IMR-90 (cell line): ENCODE data around the gene RARRES1. TPM values are rescaled to one million over a fixed set of nuclear protein-coding genes. Genes with fewer than 3 reads are reported as not detected.
A peak's percentile ranks its signal among the peaks of the same experiment; 100 is the strongest.

Experiments
- ATAC-seq: fragments of 200-7000 bp; cut with Tn5 transposase; 2 replicates; pipeline ENCODE4 v1.9.1; 2020; ENCODE audit warnings: low read depth, mild to moderate bottlenecking, moderate library complexity
- BruUV-seq: library from RNA; stranded (reverse); fragments of 400-500 nt; replicated peaks from 2 replicates; lab custom pipeline; 2021; lab: Mats Ljungman, UMichigan
- CTCF ChIA-PET: fragments of 300-600 bp; formaldehyde crosslinking; extraction: SDS; loops from one replicate; lab custom pipeline; 2021; ENCODE audit warnings: antibody characterized with exemption; lab: Yijun Ruan, JAX
- POLR2A ChIA-PET: fragments of 300-600 bp; sonication (Branson Sonifier 250); formaldehyde crosslinking; loops from one replicate; lab custom pipeline; 2022; ENCODE audit warnings: antibody characterized with exemption; ENCODE audit not compliant: unreplicated experiment; lab: Charles Lee
- DNase-seq: peaks from one replicate; pipeline ENCODE4 v3.0.0; 2013
- H2AFZ ChIP-seq: replicated peaks from 2 replicates; pipeline ENCODE3; 2013; ENCODE audit warnings: low read length, mild to moderate bottlenecking; ENCODE audit not compliant: poor library complexity
- H2AK5ac ChIP-seq: 2 replicates; pipeline ENCODE4 v1.6.1; 2013; ENCODE audit warnings: low read depth, low read length, inconsistent platforms
- H2AK9ac ChIP-seq: replicated peaks from 2 replicates; pipeline ENCODE3; 2013; ENCODE audit warnings: mild to moderate bottlenecking, low read depth, low read length, moderate library complexity; ENCODE audit not compliant: poor library complexity
- H2BK120ac ChIP-seq: 2 replicates; pipeline ENCODE4 v1.6.1; 2013; ENCODE audit warnings: low read depth, low read length, inconsistent platforms
- H2BK15ac ChIP-seq: 3 replicates; pipeline ENCODE4 v1.6.1; 2013; ENCODE audit warnings: low read depth, low read length, inconsistent platforms
- H2BK20ac ChIP-seq: 2 replicates; pipeline ENCODE4 v1.6.1; 2013; ENCODE audit warnings: low read depth, mild to moderate bottlenecking, inconsistent platforms, low read length, moderate library complexity
- H2BK5ac ChIP-seq: 2 replicates; pipeline ENCODE4 v1.6.1; 2013; ENCODE audit warnings: mild to moderate bottlenecking, low read depth, low read length, inconsistent platforms; ENCODE audit not compliant: poor library complexity, severe bottlenecking
- H3K14ac ChIP-seq: replicated peaks from 2 replicates; pipeline ENCODE4 v1.6.1; 2013; ENCODE audit warnings: low read depth, low read length, inconsistent platforms
- H3K18ac ChIP-seq: 2 replicates; pipeline ENCODE4 v1.6.1; 2013; ENCODE audit warnings: low read depth, low read length, control low read depth
- H3K23ac ChIP-seq: 2 replicates; pipeline ENCODE4 v1.6.1; 2013; ENCODE audit warnings: low read depth, low read length, inconsistent platforms
- H3K27ac ChIP-seq: 2 replicates; pipeline ENCODE4 v1.5.1; 2013; ENCODE audit warnings: mild to moderate bottlenecking, control low read depth, low read length; ENCODE audit not compliant: insufficient read depth
- H3K27me3 ChIP-seq: 2 replicates; pipeline ENCODE4 v1.6.1; 2013; ENCODE audit warnings: low read length; ENCODE audit not compliant: control insufficient read depth, insufficient read depth
- H3K36me3 ChIP-seq: 2 replicates; pipeline ENCODE4 v1.6.1; 2013; ENCODE audit warnings: low read length, mixed read lengths; ENCODE audit not compliant: control insufficient read depth, insufficient read depth
- H3K4ac ChIP-seq: 2 replicates; pipeline ENCODE4 v1.6.1; 2013; ENCODE audit warnings: low read depth, low read length, inconsistent platforms
- H3K4me1 ChIP-seq: 2 replicates; pipeline ENCODE4 v1.6.1; 2013; ENCODE audit warnings: low read length, mixed read lengths; ENCODE audit not compliant: control insufficient read depth, insufficient read depth
- H3K4me2 ChIP-seq: 2 replicates; pipeline ENCODE4 v1.6.1; 2013; ENCODE audit warnings: low read depth, mild to moderate bottlenecking, control low read depth, low read length, moderate library complexity
- H3K4me3 ChIP-seq: 2 replicates; pipeline ENCODE4 v1.5.1; 2013; ENCODE audit warnings: low read depth, mild to moderate bottlenecking, control low read depth, low read length, moderate library complexity; ENCODE audit not compliant: insufficient read depth
- H3K56ac ChIP-seq: 2 replicates; pipeline ENCODE4 v1.6.1; 2013; ENCODE audit warnings: low read length, inconsistent platforms; ENCODE audit not compliant: insufficient read depth; ENCODE audit errors: extremely low read depth
- H3K79me1 ChIP-seq, 2 experiments: 2 replicates each; pipeline ENCODE4 v1.6.1; 2013; ENCODE audit warnings: low read length in 2 of 2, inconsistent platforms in 1 of 2, low read depth in 1 of 2
- H3K9ac ChIP-seq: 2 replicates; pipeline ENCODE4 v1.6.1; 2013; ENCODE audit warnings: low read depth, low read length, control low read depth
- H3K9me1 ChIP-seq: 2 replicates; pipeline ENCODE4 v1.6.1; 2013; ENCODE audit warnings: low read length, inconsistent platforms; ENCODE audit not compliant: insufficient read depth
- H3K9me3 ChIP-seq: 2 replicates; pipeline ENCODE4 v1.6.1; 2013; ENCODE audit warnings: low read length; ENCODE audit not compliant: control insufficient read depth, insufficient read depth
- H4K20me1 ChIP-seq: 2 replicates; pipeline ENCODE4 v1.6.1; 2013; ENCODE audit warnings: low read length, inconsistent platforms; ENCODE audit not compliant: insufficient read depth
- H4K5ac ChIP-seq: 2 replicates; pipeline ENCODE4 v1.6.1; 2013; ENCODE audit warnings: mild to moderate bottlenecking, low read depth, low read length, control low read depth
- H4K8ac ChIP-seq, 2 experiments: 2 replicates each; pipeline ENCODE4 v1.6.1; 2013; ENCODE audit warnings: low read depth in 2 of 2, low read length in 2 of 2, control low read depth in 1 of 2, inconsistent platforms in 1 of 2
- H4K91ac ChIP-seq: 2 replicates; pipeline ENCODE4 v1.6.1; 2013; ENCODE audit warnings: low read depth, low read length, inconsistent platforms; ENCODE audit not compliant: insufficient read depth
- BHLHE40 ChIP-seq: fragments of 150-350 bp; IDR thresholded peaks from 2 replicates; pipeline ENCODE4 v1.6.1; 2016; ENCODE audit warnings: mild to moderate bottlenecking, low read depth, low read length
- CEBPB ChIP-seq: IDR thresholded peaks from 2 replicates; pipeline ENCODE4 v1.6.1; 2012; ENCODE audit warnings: low read depth, low read length, improper control_type of control experiment
- CHD1 ChIP-seq: IDR thresholded peaks from 2 replicates; pipeline ENCODE4 v1.6.1; 2012; ENCODE audit warnings: low read depth, low read length, improper control_type of control experiment
- CTCF ChIP-seq: conservative IDR thresholded peaks from 2 replicates; pipeline ENCODE4 v1.5.1; 2012; ENCODE audit warnings: mild to moderate bottlenecking, low read depth, low read length, improper control_type of control experiment
- ELK1 ChIP-seq: fragments of 150-350 bp; IDR thresholded peaks from 2 replicates; pipeline ENCODE4 v1.6.1; 2016; ENCODE audit warnings: low read depth, mild to moderate bottlenecking, low read length, moderate library complexity, borderline replicate concordance
- FOS ChIP-seq: fragments of 150-350 bp; IDR thresholded peaks from 2 replicates; pipeline ENCODE4 v1.6.1; 2016; ENCODE audit warnings: low read depth, low read length
- MAFK ChIP-seq: IDR thresholded peaks from 2 replicates; pipeline ENCODE4 v1.6.1; 2012; ENCODE audit warnings: low read depth, low read length, improper control_type of control experiment
- MAZ ChIP-seq: IDR thresholded peaks from 2 replicates; pipeline ENCODE4 v1.6.1; 2012; ENCODE audit warnings: low read depth, mild to moderate bottlenecking, low read length, improper control_type of control experiment, moderate library complexity, borderline replicate concordance
- MXI1 ChIP-seq: IDR thresholded peaks from 2 replicates; pipeline ENCODE4 v1.6.1; 2012; ENCODE audit warnings: low read depth, mild to moderate bottlenecking, low read length, moderate library complexity, borderline replicate concordance
- NFE2L2 ChIP-seq: fragments of 150-350 bp; IDR thresholded peaks from 2 replicates; pipeline ENCODE4 v1.6.1; 2016; ENCODE audit warnings: low read depth, mild to moderate bottlenecking, low read length
- POLR2A ChIP-seq: IDR thresholded peaks from 2 replicates; pipeline ENCODE4 v1.6.1; 2012; ENCODE audit warnings: mild to moderate bottlenecking, low read depth, low read length
- RAD21 ChIP-seq: IDR thresholded peaks from 2 replicates; pipeline ENCODE4 v1.6.1; 2012; ENCODE audit warnings: low read length, improper control_type of control experiment
- RCOR1 ChIP-seq: IDR thresholded peaks from 2 replicates; pipeline ENCODE4 v1.6.1; 2012; ENCODE audit warnings: mild to moderate bottlenecking, low read length, improper control_type of control experiment; ENCODE audit not compliant: insufficient replicate concordance
- RFX5 ChIP-seq: IDR thresholded peaks from 2 replicates; pipeline ENCODE4 v1.8.0; 2012; ENCODE audit warnings: low read depth, mild to moderate bottlenecking, low read length, moderate library complexity
- SMC3 ChIP-seq: fragments of 150-350 bp; IDR thresholded peaks from 2 replicates; pipeline ENCODE4 v1.6.1; 2016; ENCODE audit warnings: low read depth, mild to moderate bottlenecking, antibody characterized with exemption, low read length, moderate library complexity
- USF2 ChIP-seq: fragments of 150-350 bp; IDR thresholded peaks from 2 replicates; pipeline ENCODE4 v1.6.1; 2017; ENCODE audit warnings: mild to moderate bottlenecking, antibody characterized with exemption, low read length, low read depth
- WGBS, 2 experiments: methylation state at CpG; one replicate each; pipeline versions ENCODE4 v1.1.5 to v1.1.7; 2013; ENCODE audit warnings: missing lambda C conversion rate in 2 of 2; ENCODE audit not compliant: insufficient read length in 1 of 2; ENCODE audit errors: extremely low coverage in 2 of 2; 5-methylcytosine and 5-hydroxymethylcytosine counted together
- dilution Hi-C: fragments of 300-500 bp; cut with HindIII; formaldehyde crosslinking; loops from one replicate; pipeline ENCODE4 v1.14.3; 2018; ENCODE audit warnings: low sequenced_read_pairs; ENCODE audit not compliant: unreplicated experiment
- in situ Hi-C: fragments of 300-500 bp; cut with MboI; formaldehyde crosslinking; loops from 3 replicates; pipeline ENCODE4 v1.14.3; 2019; ENCODE audit warnings: low sequenced_read_pairs, inconsistent platforms, mixed read lengths
- intact Hi-C: fragments of 100-400 bp; cut with micrococcal nuclease; formaldehyde crosslinking; loops from 2 replicates; pipeline ENCODE4 v1.10.0; 2022
- polyA plus RNA-seq, 3 experiments: library from polyadenylated mRNA; depleted of rRNA; stranded (reverse); fragments of >200 nt; gene quantifications; 2 replicates each; pipeline ENCODE4 v1.2.3, GENCODE V29; 2012; ENCODE audit warnings: low replicate concordance in 1 of 3
- total RNA-seq: library from RNA; depleted of rRNA; stranded (reverse); fragments of >200 nt; gene quantifications from 2 replicates; pipeline ENCODE4 v1.2.3, GENCODE V29; 2012

RARRES1 gene
- total and polyA plus RNA-seq, 2 of the 4 experiments (the other 2 are of a cell fraction): 0.90 to 3.0 TPM

- Histone ChIP-seq H4K91ac (peak overlapping the region; percentile 62), H4K5ac (peak overlapping the region; percentile 81), H3K9me3 (peaks cover 9% of the 10 kb centered on the region), H2AK9ac (peak overlapping the region; percentile 65), H3K4me2 (no peak overlapping the region), H3K4me1 (peaks cover 15% of the 10 kb centered on the region), H3K79me1 (peaks cover 0 to 4% of the 10 kb centered on the region in 2 experiments; a peak in 2 of 4 replicates), H4K8ac (peak overlapping the region; percentile 10 to 50; a peak in 3 of 4 replicates), H2BK5ac (peak overlapping the region; percentile 58), H3K9ac (no peak overlapping the region), H2BK120ac (peak overlapping the region; percentile 53; the same call in 1 of the 2 replicates), H3K27ac (peak overlapping the region; percentile 95; the same call in 1 of the 2 replicates), H2AFZ (no peak overlapping the region), H3K36me3 (peaks cover 5% of the 10 kb centered on the region; the same call in 1 of the 2 replicates), H3K18ac (peak overlapping the region; percentile 47), H2AK5ac (peak overlapping the region; percentile 94), H2BK20ac (peak overlapping the region; percentile 68; the same call in 1 of the 2 replicates), H4K20me1 (no peaks in the 10 kb centered on the region), H2BK15ac (peak overlapping the region; percentile 88; the same call in 1 of the 3 replicates), H3K23ac (peak overlapping the region; percentile 47; the same call in 1 of the 2 replicates), H3K4ac (peak overlapping the region; percentile 82), H3K9me1 (peaks cover 13% of the 10 kb centered on the region), H3K27me3 (no peaks in the 10 kb centered on the region), H3K14ac (peak overlapping the region; percentile 76; the same call in 1 of the 2 replicates), H3K4me3 (no peak overlapping the region), H3K56ac (no peak overlapping the region)
- WGBS, 2 experiments: no CpG with 5 or more reads among the region's 4 CpGs
- ChIA-PET CTCF (no interaction called here), POLR2A (no interaction called here)
- in situ Hi-C loops (no loop called here), intact Hi-C loops (no loop called here), dilution Hi-C loops (no loop called here)
- no peak for ATAC-seq
- DNase-seq: no peak
- TF ChIP-seq POLR2A (no peak), MAFK (no peak), BHLHE40 (no peak), CTCF (no peak), RFX5 (no peak), ELK1 (no peak), RAD21 (no peak), NFE2L2 (no peak), FOS (no peak), SMC3 (no peak), CHD1 (no peak), RCOR1 (no peak), MXI1 (no peak), USF2 (no peak), MAZ (no peak), CEBPB (no peak)
- no TSS peak for BruUV-seq
These were observed 6.8 kb upstream of the RARRES1 start for GRCh38 chr3:158739078-158739477.
